CD4-positive, alpha-beta T cell treated with Interleukin-6 at 100 ng/mL for 8 hours (primary cell): ENCODE measurements around the gene TP53TG3C.
"Not testable (repeated sequence)": the region's sequence is repeated elsewhere in the genome, so short reads cannot be mapped to it uniquely, and the experiment has no call there.

Experiments used
- DNase-seq: peaks from one replicate; pipeline ENCODE4 v3.0.0-alpha.2; 2020; ENCODE audit warnings: mixed read lengths, low spot score

Gene TP53TG3C

GRCh38 chr16:33193926-33194325 is at the start of gene TP53TG3C:
TP53TG3C (plus strand) TSS chr16:33194226; CDS start chr16:33194294, 68 bp downstream.
- not testable (repeated sequence) for DNase-seq
